ENCODE data around the gene ARHGAP26.

The ARHGAP26 gene

DNA sequence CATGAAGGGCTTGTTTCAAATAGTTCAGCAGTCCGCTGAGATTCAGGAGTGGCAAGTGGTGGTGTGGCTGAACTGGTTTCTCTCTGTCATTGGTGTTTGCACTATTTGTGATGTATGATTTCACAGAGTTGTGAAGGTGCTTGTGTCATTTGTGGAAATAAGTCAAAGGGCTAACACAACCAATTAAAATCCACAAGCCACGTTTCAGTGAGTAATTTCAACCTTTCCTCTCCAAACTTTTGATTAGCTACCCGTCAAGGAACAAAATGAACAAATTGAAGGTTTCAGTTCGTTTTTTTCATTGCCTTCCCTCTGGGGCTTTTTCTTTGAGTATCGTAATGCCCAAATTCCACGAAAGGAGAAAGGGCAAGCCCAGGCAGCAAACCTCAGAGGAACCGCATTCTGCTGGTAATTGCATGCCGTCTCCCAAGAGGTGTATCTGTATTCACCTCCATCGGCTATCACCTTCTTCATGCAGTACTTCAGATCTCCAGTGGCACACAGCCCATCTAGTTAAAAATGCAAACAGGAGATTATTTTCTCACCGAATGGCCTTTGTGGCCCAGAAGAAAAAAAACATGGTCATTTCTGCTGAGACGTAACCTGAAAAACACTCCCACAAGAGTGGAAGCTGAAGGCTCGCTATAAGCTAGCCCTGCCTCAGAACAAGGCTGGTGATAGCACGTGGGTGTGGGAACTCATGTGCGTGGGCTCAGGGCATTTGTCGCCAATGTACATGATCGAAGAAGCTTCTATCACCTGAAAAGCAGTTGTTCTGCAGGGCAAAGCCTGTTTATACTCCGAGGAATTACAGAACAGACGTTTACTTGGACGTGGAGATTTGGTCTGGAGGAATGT, 436.2 kb downstream of the ARHGAP26 start:
- DNase-seq (ENCODE audit: low spot score) = peak; percentile 65

GRCh38 chr5:143207058-143207457, 436.9 kb downstream of the ARHGAP26 start:
- no peak for DNase-seq (ENCODE audit: low spot score)

DNA sequence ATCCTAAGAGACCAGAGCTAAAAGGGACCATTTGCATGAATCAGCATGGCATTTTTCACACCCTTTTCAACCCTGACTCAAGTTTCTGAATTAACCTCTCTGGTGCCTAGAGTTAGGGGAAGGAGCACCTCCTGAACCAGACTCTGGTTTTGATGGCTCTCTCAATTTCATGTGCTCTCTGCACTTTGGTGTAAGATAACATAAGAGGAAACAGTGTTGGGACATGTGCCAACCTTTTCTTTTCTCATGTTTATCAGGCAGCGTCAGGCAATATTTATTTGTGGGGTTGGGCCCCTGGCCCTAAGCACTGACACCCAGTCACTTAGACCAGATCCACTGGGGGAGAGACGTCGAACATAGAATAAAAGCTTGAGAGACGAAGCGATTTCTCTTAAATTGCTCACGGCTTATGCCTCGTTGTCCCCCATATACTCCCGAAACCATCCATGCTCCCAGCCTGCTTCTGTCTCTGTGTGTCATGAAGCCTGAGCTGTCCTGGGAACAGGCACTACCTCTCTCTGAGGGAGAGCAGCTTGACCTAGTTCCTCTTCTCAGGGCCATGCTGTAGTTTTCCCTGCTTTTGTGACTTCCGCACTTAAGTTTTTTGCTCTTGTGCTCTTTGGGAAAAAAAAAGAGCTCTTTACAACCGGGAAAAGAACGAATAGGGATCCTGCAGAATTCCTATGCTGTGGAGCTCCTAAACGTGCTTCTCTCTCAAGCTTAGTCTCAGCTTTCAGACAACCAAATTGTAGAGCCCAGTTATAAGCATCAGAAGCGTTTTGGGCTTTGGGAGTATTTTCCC, 437.6 kb downstream of the ARHGAP26 start:
- DNase-seq (ENCODE audit: low spot score) = no peak

DNA sequence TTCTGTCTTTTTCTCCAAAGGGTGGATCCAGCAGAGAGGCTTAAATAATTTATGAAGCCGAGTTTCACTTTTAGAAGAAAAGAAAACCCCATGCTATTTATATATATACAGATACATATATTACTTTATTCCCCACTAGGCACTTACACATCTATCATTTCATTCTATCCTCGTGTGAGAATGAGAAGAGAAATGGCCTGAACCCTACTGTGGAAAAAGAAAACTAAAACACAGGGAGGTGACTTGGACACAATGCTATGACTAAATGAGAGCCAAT, 438.1 kb downstream of the ARHGAP26 start:
- DNase-seq (ENCODE audit: low spot score) = no peak

DNA sequence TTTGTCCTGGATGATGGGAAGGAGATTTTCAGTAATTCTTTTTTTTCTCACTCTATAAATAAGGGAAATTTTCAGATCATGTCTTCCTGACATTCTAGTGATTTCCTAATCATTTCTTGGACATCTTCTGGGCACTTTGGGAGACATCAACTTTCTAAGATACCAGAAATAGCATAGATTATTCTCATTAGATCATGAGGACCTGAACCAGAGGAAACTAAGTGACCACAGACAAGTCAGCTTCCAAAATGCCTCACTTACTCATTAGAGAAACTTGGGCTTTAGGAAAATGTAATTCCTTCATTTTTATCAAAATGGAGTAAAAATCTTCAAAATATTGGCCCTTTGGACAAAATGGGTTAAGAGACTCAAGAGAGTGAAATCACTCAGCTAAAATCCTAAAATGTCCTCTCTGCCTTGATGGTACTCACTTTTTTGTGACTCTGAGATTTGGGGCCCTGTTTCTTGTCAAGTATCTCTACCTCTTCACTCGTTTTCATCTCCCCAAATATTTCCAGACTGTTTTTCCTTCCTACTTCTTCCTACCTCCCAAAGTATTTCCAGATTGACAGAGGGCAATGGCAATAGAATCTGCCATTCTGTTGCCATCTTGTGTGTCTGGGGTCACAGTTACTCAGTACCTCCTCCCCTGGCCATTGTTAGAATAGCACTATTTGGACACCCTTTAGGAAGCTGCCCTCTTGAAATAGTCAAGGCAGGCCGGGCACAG, 438.8 kb downstream of the ARHGAP26 start:
- no peak for DNase-seq (ENCODE audit: low spot score)

GRCh38 chr5:143209881-143210395, 439.8 kb downstream of the ARHGAP26 start:
- DNase-seq (ENCODE audit: low spot score) = no peak

- no peak for DNase-seq (ENCODE audit: low spot score)
These were observed 440.4 kb downstream of the ARHGAP26 start for GRCh38 chr5:143210576-143210975.

DNA sequence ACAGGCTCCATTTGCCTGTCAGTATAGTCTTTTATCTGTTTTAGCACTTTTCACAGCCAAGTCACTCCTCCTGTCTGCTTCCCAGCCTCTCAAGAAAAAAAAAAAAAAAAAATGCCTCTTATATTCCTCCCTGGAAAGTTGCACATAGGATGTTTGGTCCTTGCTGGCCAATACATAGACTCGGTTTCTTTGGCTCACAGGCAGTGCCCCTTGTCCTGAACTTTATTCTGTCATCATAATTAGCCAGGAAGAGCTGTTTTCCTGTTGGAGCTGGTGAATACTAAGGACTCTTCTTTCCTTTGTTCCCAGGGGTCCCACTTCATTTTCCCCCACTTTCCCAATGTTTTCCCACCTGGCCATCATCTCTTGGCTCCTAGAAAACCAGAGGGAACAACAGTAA, 442.1 kb downstream of the ARHGAP26 start:
- DNase-seq (ENCODE audit: low spot score) = no peak

GRCh38 chr5:143213231-143213850, 443.2 kb downstream of the ARHGAP26 start:
- DNase-seq (ENCODE audit: low spot score) = no peak

DNA sequence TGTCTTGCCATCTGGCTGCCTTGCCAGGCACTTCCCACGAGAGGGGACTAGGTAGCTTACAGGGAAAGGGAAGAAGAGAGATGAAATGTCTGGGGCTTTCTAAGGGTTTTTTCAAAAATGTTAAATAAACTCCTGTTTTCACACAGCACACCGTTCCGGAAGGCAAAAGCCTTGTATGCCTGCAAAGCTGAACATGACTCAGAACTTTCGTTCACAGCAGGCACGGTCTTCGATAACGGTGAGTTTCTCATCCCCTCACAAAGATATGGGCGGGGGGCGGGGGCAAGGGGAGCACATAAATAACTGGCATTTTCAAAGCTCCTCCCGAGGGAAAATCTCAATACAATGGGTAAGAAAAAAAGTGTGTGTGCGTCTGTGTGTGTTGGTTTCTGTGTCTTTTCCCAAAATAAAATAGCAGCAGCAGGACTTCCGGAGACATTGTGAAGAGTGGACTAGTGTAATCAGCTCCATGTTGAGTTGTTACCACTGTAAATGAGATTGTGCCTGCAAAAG, 443.7 kb downstream of the ARHGAP26 start:
- peak; percentile 66 for DNase-seq (ENCODE audit: low spot score)

DNA sequence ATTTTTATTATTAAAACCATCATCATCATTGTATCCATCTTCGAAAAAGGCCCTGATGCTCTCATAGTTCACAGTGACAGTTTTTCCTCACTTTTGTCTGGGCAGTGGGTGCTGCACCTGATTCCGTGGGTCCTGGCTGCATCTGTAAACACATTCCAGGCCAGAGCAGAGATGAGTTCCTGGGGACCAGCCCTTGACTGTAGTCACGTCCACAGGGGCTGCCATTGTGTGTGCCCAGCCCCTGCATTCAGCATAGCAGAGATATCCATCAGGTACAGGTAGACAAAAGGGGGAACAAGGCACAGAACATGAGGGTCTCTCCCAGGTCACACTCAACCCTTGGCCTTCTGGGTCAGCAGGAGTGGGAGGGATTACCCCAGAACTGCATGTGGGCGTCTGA, 444.3 kb downstream of the ARHGAP26 start:
- no peak for DNase-seq (ENCODE audit: low spot score)

- DNase-seq (ENCODE audit: low spot score) = no peak
These were observed 444.7 kb downstream of the ARHGAP26 start for GRCh38 chr5:143214890-143215289.

GRCh38 chr5:143215690-143216089, 445.5 kb downstream of the ARHGAP26 start:
- no peak for DNase-seq (ENCODE audit: low spot score)

GRCh38 chr5:143216211-143216610, 446.0 kb downstream of the ARHGAP26 start:
- DNase-seq (ENCODE audit: low spot score) = no peak

- peak; percentile 55 for DNase-seq (ENCODE audit: low spot score)
These were observed 447.1 kb downstream of the ARHGAP26 start for GRCh38 chr5:143217065-143217803.

- peak; percentile 34 for DNase-seq (ENCODE audit: low spot score)
These were observed 447.6 kb downstream of the ARHGAP26 start for GRCh38 chr5:143217804-143218160.

DNA sequence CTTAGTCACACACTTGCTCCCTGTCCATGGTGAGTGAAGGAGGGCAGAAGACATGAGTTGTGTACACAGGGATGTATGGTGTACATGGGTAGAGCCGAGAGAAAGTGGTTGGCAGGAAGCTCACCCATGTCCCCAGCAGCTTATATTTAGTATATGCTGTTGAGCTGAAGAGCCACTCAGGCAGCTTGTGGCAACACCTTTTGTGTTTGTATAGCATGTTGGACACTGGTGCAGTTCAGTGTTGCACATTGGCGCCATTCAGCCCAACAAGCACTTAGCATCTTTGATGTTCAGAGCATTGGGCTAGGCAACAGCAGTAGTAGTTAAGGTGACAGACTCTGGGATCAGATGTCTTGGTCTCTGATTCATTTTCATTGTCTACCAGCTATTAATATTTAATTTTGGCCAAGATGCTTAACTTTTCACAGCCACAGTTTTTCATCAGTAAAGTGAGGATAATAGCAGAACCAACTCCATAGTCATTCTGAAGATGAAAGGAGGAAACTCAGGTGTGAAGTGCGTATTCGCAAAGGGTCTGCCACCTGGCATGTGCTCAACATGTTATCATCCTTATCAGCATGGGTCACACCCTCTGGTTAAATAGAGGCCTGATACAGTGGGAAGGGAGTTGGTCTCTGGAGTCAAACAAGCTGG, 448.5 kb downstream of the ARHGAP26 start:
- DNase-seq (ENCODE audit: low spot score) = no peak

GRCh38 chr5:143219696-143220095, 449.5 kb downstream of the ARHGAP26 start:
- DNase-seq (ENCODE audit: low spot score) = no peak

GRCh38 chr5:143220748-143221251, 450.6 kb downstream of the ARHGAP26 start:
- DNase-seq (ENCODE audit: low spot score) = no peak

Measured in activated CD4-positive, alpha-beta T cell treated with anti-CD3 and anti-CD28 coated beads, Interleukin-2, Interleukin-4, amounts not matched to agents 100 ng/mL and 50 ng/mL, durations not matched to agents 16 hours and 8 hours (primary cell).